ENCODE results near the gene CBARP.

CBARP gene

GRCh38 chr19:1280636-1281568 lies 43.1 kb upstream of the CBARP start:
- no peak overlapping the region for H3K9ac ChIP-seq (ENCODE audit: low read length)
- TF ChIP-seq, protein P1, sequence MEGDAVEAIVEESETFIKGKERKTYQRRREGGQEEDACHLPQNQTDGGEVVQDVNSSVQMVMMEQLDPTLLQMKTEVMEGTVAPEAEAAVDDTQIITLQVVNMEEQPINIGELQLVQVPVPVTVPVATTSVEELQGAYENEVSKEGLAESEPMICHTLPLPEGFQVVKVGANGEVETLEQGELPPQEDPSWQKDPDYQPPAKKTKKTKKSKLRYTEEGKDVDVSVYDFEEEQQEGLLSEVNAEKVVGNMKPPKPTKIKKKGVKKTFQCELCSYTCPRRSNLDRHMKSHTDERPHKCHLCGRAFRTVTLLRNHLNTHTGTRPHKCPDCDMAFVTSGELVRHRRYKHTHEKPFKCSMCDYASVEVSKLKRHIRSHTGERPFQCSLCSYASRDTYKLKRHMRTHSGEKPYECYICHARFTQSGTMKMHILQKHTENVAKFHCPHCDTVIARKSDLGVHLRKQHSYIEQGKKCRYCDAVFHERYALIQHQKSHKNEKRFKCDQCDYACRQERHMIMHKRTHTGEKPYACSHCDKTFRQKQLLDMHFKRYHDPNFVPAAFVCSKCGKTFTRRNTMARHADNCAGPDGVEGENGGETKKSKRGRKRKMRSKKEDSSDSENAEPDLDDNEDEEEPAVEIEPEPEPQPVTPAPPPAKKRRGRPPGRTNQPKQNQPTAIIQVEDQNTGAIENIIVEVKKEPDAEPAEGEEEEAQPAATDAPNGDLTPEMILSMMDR (IDR thresholded peaks at IDR 0.05; ENCODE audit: insufficient read depth, low read length, poor library complexity, severe bottlenecking) = no peak
- no peak for TF ChIP-seq EZH2phosphoT487 (conservative IDR thresholded peaks at IDR 0.05; ENCODE audit: low read length)

DNA sequence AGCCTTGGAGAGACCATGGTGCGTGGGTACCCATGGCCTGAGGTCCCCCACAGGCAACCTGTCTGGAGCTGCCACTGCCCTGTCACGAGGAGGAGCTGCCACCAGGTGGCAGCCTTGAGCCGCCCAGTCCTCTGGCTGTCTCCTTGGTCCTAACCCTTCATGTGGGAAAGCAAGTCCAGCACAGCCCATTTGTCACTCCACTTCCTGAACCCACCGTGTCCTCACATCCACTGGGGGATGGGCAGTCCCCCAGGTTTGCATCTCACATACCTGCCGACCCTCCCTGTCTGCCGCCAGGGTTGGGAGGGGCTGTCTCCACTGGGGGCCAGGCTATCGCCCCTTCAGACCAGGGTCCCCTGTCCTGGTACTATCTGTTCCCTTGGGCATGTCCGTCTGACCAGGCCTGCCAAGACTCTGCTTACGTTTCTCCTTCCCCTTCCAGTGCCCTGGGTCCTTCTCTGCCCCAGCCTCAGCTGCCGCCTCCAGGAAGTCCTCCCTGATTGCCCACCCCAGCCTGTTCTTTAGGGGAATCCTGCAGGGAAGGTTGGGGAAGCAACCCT lies 42.1 kb upstream of the CBARP start:
- Histone ChIP-seq H3K4me3 (ENCODE audit: insufficient read depth, low read length, poor library complexity, severe bottlenecking) (no peak overlapping the region), H3K79me2 (ENCODE audit: insufficient read depth, low read length) (peaks cover 4% of the 10 kb centered on the region; the same call in 1 of the 2 replicates), H3F3A (ENCODE audit: insufficient read depth) (peaks cover 12% of the 10 kb centered on the region), H3K9me3 (ENCODE audit: insufficient read depth, low read length) (no peaks in the 10 kb centered on the region), H2AFZ (ENCODE audit: low read depth, low read length, severe bottlenecking) (no peak overlapping the region), H3K36me3 (ENCODE audit: low read length) (no peaks in the 10 kb centered on the region), H3K9ac (ENCODE audit: low read length) (no peak overlapping the region), H3K9me2 (replicated peaks; ENCODE audit: insufficient read depth, low read length) (no peaks in the 10 kb centered on the region), H3K4me2 (ENCODE audit: low read depth, low read length, poor library complexity, severe bottlenecking) (no peak overlapping the region), H4K20me1 (ENCODE audit: low read depth, low read length) (no peaks in the 10 kb centered on the region), H3K27ac (ENCODE audit: low read depth, low read length) (no peak overlapping the region), H3K27me3 (ENCODE audit: low read length) (no peaks in the 10 kb centered on the region)
- TF ChIP-seq EZH2phosphoT487 (conservative IDR thresholded peaks at IDR 0.05; ENCODE audit: low read length) = no peak
- TF ChIP-seq, protein P1 (IDR thresholded peaks at IDR 0.05; ENCODE audit: insufficient read depth, low read length, poor library complexity, severe bottlenecking) = peak; percentile 72

More at GRCh38 chr19:1280636-1281568, 43.1 kb upstream of the CBARP start:
- Histone ChIP-seq H3K4me3 (ENCODE audit: insufficient read depth, low read length, poor library complexity, severe bottlenecking) (no peak overlapping the region), H3K36me3 (ENCODE audit: low read length) (no peaks in the 10 kb centered on the region), H3K27me3 (ENCODE audit: low read length) (no peaks in the 10 kb centered on the region), H3K9me2 (replicated peaks; ENCODE audit: insufficient read depth, low read length) (no peaks in the 10 kb centered on the region), H2AFZ (ENCODE audit: low read depth, low read length, severe bottlenecking) (no peak overlapping the region), H3K4me2 (ENCODE audit: low read depth, low read length, poor library complexity, severe bottlenecking) (no peak overlapping the region), H3K27ac (ENCODE audit: low read depth, low read length) (no peak overlapping the region), H3F3A (ENCODE audit: insufficient read depth) (peaks cover 12% of the 10 kb centered on the region), H3K79me2 (ENCODE audit: insufficient read depth, low read length) (peaks cover 4% of the 10 kb centered on the region; the same call in 1 of the 2 replicates), H3K9me3 (ENCODE audit: insufficient read depth, low read length) (no peaks in the 10 kb centered on the region), H4K20me1 (ENCODE audit: low read depth, low read length) (no peaks in the 10 kb centered on the region)

DNA sequence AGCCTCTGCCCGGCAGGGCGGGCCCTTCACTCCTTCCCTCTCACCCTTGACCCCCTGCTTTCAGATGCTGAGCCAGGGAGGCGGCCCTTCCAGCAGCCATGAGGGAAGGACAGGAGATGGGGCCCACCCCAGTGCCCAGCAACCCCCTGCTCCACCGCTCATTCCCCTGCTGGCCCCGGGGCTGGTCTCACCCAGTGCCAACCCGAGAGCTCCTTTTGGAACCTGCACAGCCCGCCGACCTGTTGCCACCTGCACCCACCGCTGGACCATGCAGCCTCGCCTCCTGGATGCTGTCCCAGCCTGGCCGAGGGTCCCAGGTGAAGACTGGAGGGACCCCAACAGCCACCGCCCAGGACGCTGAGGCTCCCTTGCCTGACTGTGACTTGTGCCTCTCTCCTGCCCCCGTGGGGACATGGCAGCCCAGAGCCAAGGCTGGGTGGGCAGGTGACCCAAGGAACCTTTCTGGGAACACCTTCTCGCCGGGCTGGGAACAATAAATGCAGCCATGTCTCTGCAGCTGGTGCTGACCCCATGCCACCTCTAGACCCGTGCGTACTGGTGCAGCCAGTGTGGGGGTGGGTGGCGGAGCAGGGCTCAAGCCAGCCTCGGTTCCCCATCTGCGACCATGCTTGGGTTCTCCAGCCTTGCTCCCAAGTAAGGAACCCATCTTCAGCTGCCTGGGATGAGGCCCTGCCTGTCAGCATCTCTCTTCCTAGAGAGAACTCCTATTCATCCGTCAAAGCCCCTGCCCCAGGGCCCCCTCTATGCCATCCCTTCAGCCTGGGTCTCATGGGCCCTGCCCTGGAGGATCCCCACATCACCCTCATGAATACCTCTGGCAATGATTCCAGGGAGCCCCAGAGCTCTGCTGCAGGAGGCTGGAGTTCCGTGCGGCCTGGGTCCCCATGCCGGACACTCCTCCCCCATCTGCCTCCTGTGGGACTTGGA lies 41.2 kb upstream of the CBARP start:
- Histone ChIP-seq H3K4me3 (ENCODE audit: insufficient read depth, low read length, poor library complexity, severe bottlenecking) (no peak overlapping the region), H3K4me2 (ENCODE audit: low read depth, low read length, poor library complexity, severe bottlenecking) (no peak overlapping the region), H3K36me3 (ENCODE audit: low read length) (no peaks in the 10 kb centered on the region; the same call in 1 of the 2 replicates), H3K27me3 (ENCODE audit: low read length) (no peaks in the 10 kb centered on the region), H3F3A (ENCODE audit: insufficient read depth) (peaks cover 14% of the 10 kb centered on the region), H3K79me2 (ENCODE audit: insufficient read depth, low read length) (peaks cover 11% of the 10 kb centered on the region; the same call in 1 of the 2 replicates), H2AFZ (ENCODE audit: low read depth, low read length, severe bottlenecking) (no peak overlapping the region), H3K9me3 (ENCODE audit: insufficient read depth, low read length) (no peaks in the 10 kb centered on the region), H3K9ac (ENCODE audit: low read length) (no peak overlapping the region), H3K27ac (ENCODE audit: low read depth, low read length) (no peak overlapping the region), H3K9me2 (replicated peaks; ENCODE audit: insufficient read depth, low read length) (no peaks in the 10 kb centered on the region), H4K20me1 (ENCODE audit: low read depth, low read length) (no peaks in the 10 kb centered on the region)
- TF ChIP-seq, protein P1 (IDR thresholded peaks at IDR 0.05; ENCODE audit: insufficient read depth, low read length, poor library complexity, severe bottlenecking) = no peak
- TF ChIP-seq EZH2phosphoT487 (conservative IDR thresholded peaks at IDR 0.05; ENCODE audit: low read length) = no peak

All from SU-DHL-6 (cell line).